Activated CD4-positive, alpha-beta T cell treated with anti-CD3 and anti-CD28 coated beads, Interleukin-2, Interleukin-6, amounts not matched to agents 100 ng/mL and 50 ng/mL, durations not matched to agents 16 hours and 8 hours (primary cell): Measurements from ENCODE around the gene R3HDM4.
"Not testable (repeated sequence)": the region's sequence is repeated elsewhere in the genome, so short reads cannot be mapped to it uniquely, and the experiment has no call there.

ENCODE experiments used
- DNase-seq: peaks from one replicate; pipeline ENCODE4 v3.0.0-alpha.2; 2020

R3HDM4 gene

GRCh38 chr19:853614-854220 lies 59.3 kb downstream of the R3HDM4 start:
- DNase-seq, result not testable (repeated sequence)

GRCh38 chr19:853014-853585 lies 59.9 kb downstream of the R3HDM4 start:
- no peak for DNase-seq

- DNase-seq, result no peak
Observed at GRCh38 chr19:852136-853013, 60.6 kb downstream of the R3HDM4 start, which contains the start of gene ELANE. Gene ELANE, plus strand, starts transcription at chr19:852303. Its CDS starts 26 bp downstream, at chr19:852329.

GRCh38 chr19:850979-851335 lies 62.1 kb downstream of the R3HDM4 start:
- no peak for DNase-seq

- DNase-seq, result no peak
Observed at GRCh38 chr19:850221-850978, 62.6 kb downstream of the R3HDM4 start.

- not testable (repeated sequence) for DNase-seq
Observed at GRCh38 chr19:849195-849594, 63.8 kb downstream of the R3HDM4 start.

GRCh38 chr19:848386-848921 lies 64.6 kb downstream of the R3HDM4 start:
- DNase-seq, result no peak
